H1 (cell line): Measurements from ENCODE around the gene COL27A1. TPM values are rescaled to one million over a fixed set of nuclear protein-coding genes. Genes with fewer than 3 reads are reported as not detected.

ENCODE experiments used
- CTCF ChIA-PET: fragments of 300-600 bp; sonication (Branson Sonifier 250); formaldehyde crosslinking; loops from one replicate; lab custom pipeline; 2021; ENCODE audit not compliant: partially characterized antibody; lab: Charles Lee
- POLR2A ChIA-PET: fragments of 300-600 bp; sonication (Branson Sonifier 250); formaldehyde crosslinking; loops from one replicate; lab custom pipeline; 2021; ENCODE audit warnings: inconsistent platforms; ENCODE audit not compliant: partially characterized antibody; lab: Charles Lee
- DNase-seq, 2 experiments: peaks; one replicate each; pipeline versions ENCODE4 v3.0.0 to v3.0.0-alpha.2; 2010 to 2022; ENCODE audit warnings: low spot score in 2 of 2, low read depth in 1 of 2, mixed read lengths in 1 of 2
- FAIRE-seq: peaks from 2 replicates; lab custom pipeline; 2011; peaks lifted over from hg19 to GRCh38; lab: Jason Lieb, UNC
- H2AFZ ChIP-seq: 2 replicates; pipeline ENCODE4 v1.8.1; 2012; ENCODE audit warnings: low read length, inconsistent platforms
- H2AK5ac ChIP-seq: 2 replicates; pipeline ENCODE4 v1.6.1; 2013; ENCODE audit warnings: low read depth, low read length
- H2BK120ac ChIP-seq: replicated peaks from 2 replicates; pipeline ENCODE3; 2013; ENCODE audit warnings: low read depth, low read length, inconsistent platforms
- H2BK12ac ChIP-seq: 2 replicates; pipeline ENCODE4 v1.6.1; 2013; ENCODE audit warnings: low read depth, low read length
- H2BK15ac ChIP-seq: 2 replicates; pipeline ENCODE4 v1.6.1; 2013; ENCODE audit warnings: low read length
- H2BK20ac ChIP-seq: 2 replicates; pipeline ENCODE4 v1.6.1; 2013; ENCODE audit warnings: low read length
- H2BK5ac ChIP-seq: 2 replicates; pipeline ENCODE4 v1.6.1; 2013; ENCODE audit warnings: low read depth, low read length
- H3K14ac ChIP-seq: 2 replicates; pipeline ENCODE4 v1.6.1; 2013; ENCODE audit warnings: inconsistent platforms; ENCODE audit not compliant: insufficient read length
- H3K18ac ChIP-seq: 2 replicates; pipeline ENCODE4 v1.6.1; 2013; ENCODE audit warnings: low read length; ENCODE audit errors: extremely low read depth
- H3K23ac ChIP-seq: 2 replicates; pipeline ENCODE4 v1.6.1; 2013; ENCODE audit warnings: inconsistent platforms; ENCODE audit not compliant: insufficient read length
- H3K23me2 ChIP-seq: 2 replicates; pipeline ENCODE4 v1.6.1; 2013; ENCODE audit warnings: low read depth, low read length
- H3K27ac ChIP-seq: 2 replicates; pipeline ENCODE4 v1.6.1; 2011; ENCODE audit warnings: low read depth, low read length, inconsistent platforms
- H3K27me3 ChIP-seq, 4 experiments: replicated peaks in 1 of 4; 1 replicate in 1 of 4; 2 replicates in 3 of 4; pipeline versions ENCODE4 v1.6.1 to v1.8.1; 2011 to 2013; ENCODE audit warnings: low read length in 3 of 4, mild to moderate bottlenecking in 3 of 4, inconsistent platforms in 2 of 4, mixed read lengths in 2 of 4, moderate library complexity in 1 of 4; ENCODE audit not compliant: control insufficient read depth in 3 of 4, insufficient read depth in 3 of 4; ENCODE audit errors: extremely low read depth in 1 of 4
- H3K36me3 ChIP-seq, 4 experiments: 2 replicates each; pipeline versions ENCODE4 v1.6.1 to v1.8.1; 2011 to 2013; ENCODE audit warnings: mild to moderate bottlenecking in 4 of 4, low read length in 3 of 4, moderate library complexity in 2 of 4, control low read depth in 1 of 4, inconsistent platforms in 1 of 4; ENCODE audit not compliant: insufficient read depth in 4 of 4, control insufficient read depth in 2 of 4
- H3K4ac ChIP-seq: replicated peaks from 2 replicates; pipeline ENCODE3; 2013; ENCODE audit warnings: low read length, low read depth, mixed read lengths, inconsistent platforms; ENCODE audit not compliant: insufficient read length
- H3K4me1 ChIP-seq, 4 experiments: replicated peaks in 1 of 4; 1 replicate in 1 of 4; 2 replicates in 3 of 4; pipeline versions ENCODE4 v1.6.1 to v1.8.1; 2011 to 2013; ENCODE audit warnings: low read length in 3 of 4, inconsistent platforms in 2 of 4, mixed read lengths in 1 of 4; ENCODE audit not compliant: insufficient read depth in 4 of 4, control insufficient read depth in 3 of 4
- H3K4me2 ChIP-seq, 2 experiments: 2 replicates each; pipeline versions ENCODE4 v1.6.1 to v1.8.1; 2011 to 2013; ENCODE audit warnings: low read depth in 2 of 2, low read length in 2 of 2, control low read depth in 1 of 2, inconsistent platforms in 1 of 2, mild to moderate bottlenecking in 1 of 2; ENCODE audit not compliant: insufficient read depth in 1 of 2
- H3K4me3 ChIP-seq, 4 experiments: fragments of 200-600, 300-600 bp in 1 of 4; sonication (generic), shearing (Covaris generic), sonication (Bioruptor Twin) in 1 of 4; 2 replicates each; pipeline versions ENCODE4 v1.5.1 to v1.8.1; 2011 to 2016; ENCODE audit warnings: low read length in 4 of 4, low read depth in 3 of 4, control low read depth in 2 of 4, inconsistent platforms in 2 of 4, mild to moderate bottlenecking in 2 of 4, mixed read lengths in 1 of 4, moderate library complexity in 1 of 4; ENCODE audit not compliant: insufficient read depth in 2 of 4; ENCODE audit errors: extremely low read depth in 1 of 4
- H3K56ac ChIP-seq: replicated peaks from 2 replicates; pipeline ENCODE3; 2013; ENCODE audit warnings: low read depth, mild to moderate bottlenecking, mixed read lengths, low read length, inconsistent platforms; ENCODE audit not compliant: insufficient read length
- H3K79me1 ChIP-seq: 2 replicates; pipeline ENCODE4 v1.6.1; 2013; ENCODE audit warnings: low read depth, low read length, control low read depth
- H3K79me2 ChIP-seq, 2 experiments: 2 replicates each; pipeline versions ENCODE4 v1.6.1 to v1.8.1; 2012 to 2013; ENCODE audit warnings: low read length in 2 of 2, mild to moderate bottlenecking in 2 of 2, inconsistent platforms in 1 of 2; ENCODE audit not compliant: insufficient read depth in 2 of 2, control insufficient read depth in 1 of 2
- H3K9ac ChIP-seq, 4 experiments: replicated peaks in 1 of 4; 1 replicate in 1 of 4; 2 replicates in 3 of 4; pipeline versions ENCODE4 v1.6.1 to v1.8.1; 2011 to 2013; ENCODE audit warnings: low read depth in 3 of 4, low read length in 3 of 4, control low read depth in 2 of 4, mild to moderate bottlenecking in 2 of 4, moderate library complexity in 2 of 4, inconsistent platforms in 1 of 4; ENCODE audit errors: extremely low read depth in 1 of 4
- H3K9me3 ChIP-seq, 2 experiments: 2 replicates each; pipeline versions ENCODE4 v1.6.1 to v1.8.1; 2012 to 2013; ENCODE audit warnings: mild to moderate bottlenecking in 2 of 2, moderate library complexity in 2 of 2, control low read depth in 1 of 2, inconsistent platforms in 1 of 2, low read depth in 1 of 2, low read length in 1 of 2, mixed read lengths in 1 of 2; ENCODE audit not compliant: insufficient read depth in 2 of 2
- H4K20me1 ChIP-seq, 2 experiments: replicated peaks in 1 of 2; 2 replicates each; pipeline versions ENCODE3 to v1.8.1; 2011 to 2013; ENCODE audit warnings: inconsistent platforms in 2 of 2, low read length in 2 of 2, mild to moderate bottlenecking in 1 of 2; ENCODE audit not compliant: insufficient read depth in 2 of 2, control insufficient read depth in 1 of 2
- H4K5ac ChIP-seq: 2 replicates; pipeline ENCODE4 v1.6.1; 2013; ENCODE audit warnings: low read length, low read depth, mixed read lengths, inconsistent platforms; ENCODE audit not compliant: insufficient read length
- H4K8ac ChIP-seq: 2 replicates; pipeline ENCODE4 v1.8.0; 2013; ENCODE audit warnings: mild to moderate bottlenecking, moderate library complexity, low read length, inconsistent platforms; ENCODE audit not compliant: insufficient read depth; ENCODE audit errors: extremely low read depth
- H4K91ac ChIP-seq: replicated peaks from 2 replicates; pipeline ENCODE3; 2013; ENCODE audit warnings: low read length, mixed read lengths, inconsistent platforms; ENCODE audit not compliant: insufficient read length
- EZH2 ChIP-seq: fragments of 200-600 bp; sonication (generic); IDR thresholded peaks from 2 replicates; pipeline ENCODE4 v1.7.1; 2012; ENCODE audit warnings: low read depth, mild to moderate bottlenecking, moderate library complexity, low read length, inconsistent platforms; ENCODE audit not compliant: severe bottlenecking
- JUND ChIP-seq: IDR thresholded peaks from 2 replicates; pipeline ENCODE4 v1.6.1; 2011; ENCODE audit warnings: mild to moderate bottlenecking, improper control_type of control experiment, low read length
- RAD21 ChIP-seq, 2 experiments: IDR thresholded peaks in 1 of 2; conservative IDR thresholded peaks in 1 of 2; 2 replicates each; pipeline ENCODE4 v1.6.1; 2011; ENCODE audit warnings: low read depth in 2 of 2, low read length in 2 of 2, improper control_type of control experiment in 1 of 2, inconsistent platforms in 1 of 2, mild to moderate bottlenecking in 1 of 2, moderate library complexity in 1 of 2
- RFX5 ChIP-seq: IDR thresholded peaks from 2 replicates; pipeline ENCODE4 v1.6.1; 2011; ENCODE audit warnings: low read depth, low read length, improper control_type of control experiment, borderline replicate concordance
- SAP30 ChIP-seq: fragments of 300-600 bp; sonication (generic); IDR thresholded peaks from 2 replicates; pipeline ENCODE4 v1.7.1; 2012; ENCODE audit warnings: low read length, moderate library complexity, mild to moderate bottlenecking, inconsistent platforms; ENCODE audit not compliant: insufficient read depth, insufficient replicate concordance
- WGBS, 2 experiments: shearing (Covaris generic) in 1 of 2; methylation state at CpG; one replicate each; pipeline versions ENCODE4 v1.1.6 to v1.1.7; 2013 to 2015; ENCODE audit warnings: low lambda C conversion rate in 2 of 2, mixed read lengths in 2 of 2, inconsistent platforms in 1 of 2, low coverage in 1 of 2, missing lambda C conversion rate in 1 of 2; ENCODE audit not compliant: insufficient replicate concordance in 2 of 2, insufficient coverage in 1 of 2, insufficient read length in 1 of 2; ENCODE audit errors: extremely low coverage in 1 of 2, missing lambda C conversion rate in 1 of 2; 5-methylcytosine and 5-hydroxymethylcytosine counted together
- polyA plus RNA-seq, 7 experiments: library from polyadenylated mRNA; depleted of rRNA in 3 of 7; stranded (reverse) in 5 of 7; unstranded in 2 of 7; fragments of >200 nt in 5 of 7; fragments of 200-250 nt in 2 of 7; gene quantifications; 1 replicate in 5 of 7; 2 replicates in 1 of 7; 4 replicates in 1 of 7; pipeline versions ENCODE4 v1.2.1 to v1.2.3, GENCODE V29; 2011 to 2013; ENCODE audit warnings: missing spikeins in 2 of 7, mixed read lengths in 2 of 7
- total RNA-seq: library from RNA; stranded (reverse); fragmentation: NEBNext Ultra II Directional; extraction: Animal tissue kit (Norgen Biotek cat#: 25700); gene quantifications from 2 replicates; pipeline ENCODE4 v1.2.1, GENCODE V29; 2021
- TF ChIP-seq, protein P1 (sequence below): IDR thresholded peaks from 2 replicates; pipeline ENCODE4 v1.6.1; 2011; ENCODE audit warnings: low read depth, mild to moderate bottlenecking, low read length; ENCODE audit not compliant: insufficient read depth
- TF ChIP-seq, protein P2 (sequence below): IDR thresholded peaks from 2 replicates; pipeline ENCODE4 v1.6.1; 2012; ENCODE audit warnings: inconsistent platforms

COL27A1 gene
- total and polyA plus RNA-seq, 2 of the 8 experiments (the other 6 are each of a cell fraction or from before 2014, with no cell fraction given): 15.1 to 22.8 TPM

DNA sequence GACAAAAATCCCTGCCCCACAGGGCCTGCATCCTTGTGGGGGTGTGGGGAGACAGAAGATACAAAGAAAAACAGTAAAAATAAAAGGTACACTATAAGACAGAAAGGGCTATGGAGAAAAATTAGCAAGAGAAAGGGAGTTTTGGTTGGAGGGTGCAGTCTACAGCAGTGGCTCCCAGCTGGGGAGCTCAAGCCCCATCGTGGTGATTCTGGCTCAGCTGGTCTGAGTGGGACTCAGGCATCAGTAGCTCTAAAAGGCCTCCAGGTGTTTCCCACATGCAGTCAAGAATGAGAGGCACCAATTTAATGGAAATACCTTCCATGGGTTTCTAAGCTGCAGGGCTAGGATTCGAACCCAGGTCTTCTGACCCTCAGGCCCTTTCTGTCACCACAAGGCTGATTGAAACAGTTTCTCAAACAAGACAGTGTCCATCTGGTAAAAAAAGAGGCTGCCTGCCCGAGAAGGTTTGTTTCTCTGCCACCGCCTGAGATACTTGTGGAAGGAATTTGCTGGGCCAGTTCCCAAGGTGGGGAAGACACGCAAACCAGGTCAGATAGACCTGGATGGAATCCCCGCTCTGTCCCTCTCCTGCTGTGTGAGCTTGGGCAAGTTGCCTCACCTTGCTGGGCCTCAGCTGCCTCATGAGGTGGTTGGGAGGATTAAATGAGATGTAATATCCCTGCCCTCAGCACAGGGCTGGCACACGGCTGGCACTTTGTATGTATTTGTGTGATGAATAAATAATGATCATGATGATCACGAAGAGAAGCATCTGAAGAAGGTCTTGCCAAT is 43.1 kb downstream of the COL27A1 start:
- H4K20me1 ChIP-seq: peaks cover 2 to 7% of the 10 kb centered on the region in 2 experiments
- H3K27ac ChIP-seq: no peak overlapping the region
- H2BK120ac ChIP-seq: no peak overlapping the region
- no peak overlapping the region for H2AFZ ChIP-seq
- no peak overlapping the region for H2AK5ac ChIP-seq
- no peak overlapping the region for H3K23ac ChIP-seq
- no peak overlapping the region for H2BK12ac ChIP-seq
- H3K27me3 ChIP-seq: peaks cover 0 to 2% (median 0%) of the 10 kb centered on the region in 4 experiments; a peak in 1 of 7 replicates
- no peaks in the 10 kb centered on the region; a peak in 1 of 7 replicates for H3K4me1 ChIP-seq
- no peak overlapping the region for H3K18ac ChIP-seq
- H4K91ac ChIP-seq: no peak overlapping the region
- 90% methylated on average over 8 of the region's 8 CpGs; no CpG with 5 or more reads in 1 of the 2 experiments for WGBS, 2 experiments
- no peak overlapping the region for H3K14ac ChIP-seq
- CTCF ChIA-PET: interaction anchor here (0.6 to 2.2 kb wide), 9 partner anchors 9 to 90 kb away, joined by 3 to 10 read pairs (median 6); no protein-coding TSS in a partner anchor
- H3K9ac ChIP-seq: no peak overlapping the region
- no peak overlapping the region for H3K4me2 ChIP-seq
- no peak overlapping the region for H2BK5ac ChIP-seq
- FAIRE-seq (no peak), DNase-seq (no peak)
- H2BK20ac ChIP-seq: no peak overlapping the region
- no peaks in the 10 kb centered on the region for H3K79me2 ChIP-seq
- H3K23me2 ChIP-seq: no peaks in the 10 kb centered on the region
- H3K4me3 ChIP-seq: no peak overlapping the region
- H3K4ac ChIP-seq: no peak overlapping the region
- no peaks in the 10 kb centered on the region for H3K79me1 ChIP-seq
- no peak overlapping the region for H4K5ac ChIP-seq
- H3K56ac ChIP-seq: no peak overlapping the region
- no peak overlapping the region for H2BK15ac ChIP-seq
- no peak for TF ChIP-seq RFX5
- TF ChIP-seq, protein P1, sequence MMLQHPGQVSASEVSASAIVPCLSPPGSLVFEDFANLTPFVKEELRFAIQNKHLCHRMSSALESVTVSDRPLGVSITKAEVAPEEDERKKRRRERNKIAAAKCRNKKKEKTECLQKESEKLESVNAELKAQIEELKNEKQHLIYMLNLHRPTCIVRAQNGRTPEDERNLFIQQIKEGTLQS: no peak
- TF ChIP-seq RAD21 (IDR thresholded peaks at IDR 0.05 in 1 of 2, conservative IDR thresholded peaks at IDR 0.05 in 1 of 2; ENCODE audit: low read depth in 2 of 2, low read length in 2 of 2): no peak
- TF ChIP-seq SAP30: no peak
- no peak for TF ChIP-seq JUND
- no peak for TF ChIP-seq EZH2
- TF ChIP-seq, protein P2, sequence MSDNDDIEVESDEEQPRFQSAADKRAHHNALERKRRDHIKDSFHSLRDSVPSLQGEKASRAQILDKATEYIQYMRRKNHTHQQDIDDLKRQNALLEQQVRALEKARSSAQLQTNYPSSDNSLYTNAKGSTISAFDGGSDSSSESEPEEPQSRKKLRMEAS: no peak
- no peaks in the 10 kb centered on the region for H3K9me3 ChIP-seq
- POLR2A ChIA-PET: interaction anchor here (1.6 kb wide), 1 partner anchor 8 kb away, joined by 3 read pairs; no protein-coding TSS in a partner anchor
- no peaks in the 10 kb centered on the region for H3K36me3 ChIP-seq
- H4K8ac ChIP-seq: no peak overlapping the region
